Stimulated activated naive CD8-positive, alpha-beta T cell treated with anti-CD3 and anti-CD28 coated beads, Interleukin-15, Interleukin-2, amounts not matched to agents 100 U/mL and 50 U/mL, for 24 hours (primary cell): ENCODE measurements around the gene CTNND2.
A peak's percentile ranks its signal among the peaks of the same experiment; 100 is the strongest.

Source experiments
- ATAC-seq: fragments of 150-1000 bp; cut with Tn5 transposase; one replicate; pipeline ENCODE4 v1.10.0; 2021
- DNase-seq: peaks from one replicate; pipeline ENCODE4 v3.0.0; 2021

The CTNND2 gene

GRCh38 chr5:11251247-11251646 lies 653.0 kb downstream of the CTNND2 start:
- DNase-seq: no peak
- ATAC-seq: no peak

GRCh38 chr5:11248966-11249365 lies 655.3 kb downstream of the CTNND2 start:
- DNase-seq: no peak
- ATAC-seq: no peak

GRCh38 chr5:11247224-11247623 lies 657.0 kb downstream of the CTNND2 start:
- no peak for DNase-seq
- no peak for ATAC-seq

- no peak for ATAC-seq
- no peak for DNase-seq
Observed at GRCh38 chr5:11240293-11241190, 663.7 kb downstream of the CTNND2 start.

GRCh38 chr5:11239261-11240015 lies 664.8 kb downstream of the CTNND2 start:
- no peak for DNase-seq
- ATAC-seq: no peak

GRCh38 chr5:11234501-11234911 lies 669.7 kb downstream of the CTNND2 start:
- ATAC-seq: no peak
- peak; percentile 3 for DNase-seq

GRCh38 chr5:11230890-11231289 lies 673.4 kb downstream of the CTNND2 start:
- DNase-seq: no peak
- no peak for ATAC-seq

- DNase-seq (no peak), ATAC-seq (no peak)
Observed at GRCh38 chr5:11227064-11227463, 677.2 kb downstream of the CTNND2 start.

GRCh38 chr5:11224436-11225187 lies 679.6 kb downstream of the CTNND2 start:
- DNase-seq: no peak
- ATAC-seq: no peak

- ATAC-seq: no peak
Observed at GRCh38 chr5:11222169-11222568, 682.1 kb downstream of the CTNND2 start.

GRCh38 chr5:11214864-11215644 lies 689.2 kb downstream of the CTNND2 start:
- no peak for ATAC-seq
- no peak for DNase-seq

More at GRCh38 chr5:11222169-11222568, 682.1 kb downstream of the CTNND2 start:
- no peak for DNase-seq

- ATAC-seq: no peak
- no peak for DNase-seq
Observed at GRCh38 chr5:11212706-11213105, 691.5 kb downstream of the CTNND2 start.

- ATAC-seq: no peak
- DNase-seq: no peak
Observed at GRCh38 chr5:11197726-11198125, 706.5 kb downstream of the CTNND2 start.

- no peak for ATAC-seq
- no peak for DNase-seq
Observed at GRCh38 chr5:11191673-11192072, 712.6 kb downstream of the CTNND2 start.

GRCh38 chr5:11182441-11183080 lies 721.7 kb downstream of the CTNND2 start:
- no peak for ATAC-seq
- DNase-seq: no peak

- ATAC-seq (no peak), DNase-seq (no peak)
Observed at GRCh38 chr5:11181940-11182339, 722.3 kb downstream of the CTNND2 start.

GRCh38 chr5:11180890-11181289 lies 723.4 kb downstream of the CTNND2 start:
- no peak for DNase-seq

GRCh38 chr5:11177999-11178711 lies 726.1 kb downstream of the CTNND2 start:
- DNase-seq (no peak), ATAC-seq (peak; percentile 78)

More at GRCh38 chr5:11180890-11181289, 723.4 kb downstream of the CTNND2 start:
- no peak for ATAC-seq

- no peak for DNase-seq
Observed at GRCh38 chr5:11174591-11174990, 729.7 kb downstream of the CTNND2 start.

GRCh38 chr5:11172484-11172883 lies 731.8 kb downstream of the CTNND2 start:
- no peak for ATAC-seq
- no peak for DNase-seq

More at GRCh38 chr5:11174591-11174990, 729.7 kb downstream of the CTNND2 start:
- no peak for ATAC-seq
